Right atrium auricular region (tissue), 2 donors: Measurements from ENCODE around the gene PRSS53. TPM values are rescaled to one million over a fixed set of nuclear protein-coding genes. Genes with fewer than 3 reads are reported as not detected.

Source experiments
- DNase-seq: peaks from one replicate; pipeline ENCODE4 v3.0.0-alpha.2; 2019; ENCODE audit warnings: low spot score
- H3K27ac ChIP-seq, 2 donors: fragments of 200-600 bp; sonication (generic); 1 replicate in 1 of 2; 2 replicates in 1 of 2; pipeline ENCODE4 v1.5.1; 2016 to 2019
- H3K27me3 ChIP-seq, 2 donors: fragments of 200-600 bp; sonication (generic); one replicate each; pipeline versions ENCODE4 v1.5.1 to v1.6.0; 2017 to 2019
- H3K36me3 ChIP-seq: fragments of 200-600 bp; sonication (generic); one replicate; pipeline ENCODE4 v1.5.1; 2016
- H3K4me1 ChIP-seq, 2 donors: fragments of 200-600 bp; sonication (generic); one replicate each; pipeline versions ENCODE4 v1.5.1 to v1.6.0; 2017 to 2019
- H3K4me3 ChIP-seq, 2 donors: fragments of 200-600 bp; sonication (generic); 1 replicate in 1 of 2; 2 replicates in 1 of 2; pipeline ENCODE4 v1.5.1; 2017 to 2019; ENCODE audit warnings: mild to moderate bottlenecking in 1 of 2, moderate library complexity in 1 of 2
- H3K9me3 ChIP-seq, 2 donors: fragments of 200-600 bp; sonication (generic); one replicate each; pipeline ENCODE4 v1.5.1; 2019
- CTCF ChIP-seq, 2 donors: fragments of 200-600 bp; sonication (generic); IDR thresholded peaks; one replicate each; pipeline ENCODE4 v1.5.1; 2019; ENCODE audit warnings: antibody characterized with exemption in 2 of 2
- total RNA-seq, 2 donors: library from RNA; depleted of rRNA; stranded (reverse); fragments of >200 nt; gene quantifications; one replicate each; pipeline ENCODE4 v1.1.0, GENCODE V29; 2016

Gene PRSS53
- total RNA-seq, 2 donors from 2014 or later: 0.15 to 0.43 TPM

GRCh38 chr16:31064882-31065461 lies 23.8 kb downstream of the PRSS53 start:
- Histone ChIP-seq H3K36me3 (peaks cover 25% of the 10 kb centered on the region), H3K27ac (peak overlapping the region; percentile 39 to 74), H3K4me3 (no peak overlapping the region), H3K27me3 (no peaks in the 10 kb centered on the region), H3K9me3 (no peaks in the 10 kb centered on the region), H3K4me1 (peaks cover 0 to 15% of the 10 kb centered on the region in 2 donors)
- peak; percentile 88 for DNase-seq
- no peak for TF ChIP-seq CTCF (IDR thresholded peaks at IDR 0.05)

GRCh38 chr16:31063843-31064611 lies 24.7 kb downstream of the PRSS53 start:
- Histone ChIP-seq H3K27ac (peak overlapping the region; percentile 39 to 74), H3K4me1 (peaks cover 0 to 15% of the 10 kb centered on the region in 2 donors), H3K36me3 (peaks cover 25% of the 10 kb centered on the region), H3K9me3 (no peaks in the 10 kb centered on the region), H3K4me3 (no peak overlapping the region), H3K27me3 (no peaks in the 10 kb centered on the region)
- TF ChIP-seq CTCF (IDR thresholded peaks at IDR 0.05): no peak
- DNase-seq: no peak

GRCh38 chr16:31063495-31063842 lies 25.3 kb downstream of the PRSS53 start:
- H3K4me3 ChIP-seq: no peak overlapping the region
- TF ChIP-seq CTCF (IDR thresholded peaks at IDR 0.05): no peak

GRCh38 chr16:31061813-31062440 lies 26.8 kb downstream of the PRSS53 start:
- H3K4me3 ChIP-seq: no peak overlapping the region
- no peaks in the 10 kb centered on the region for H3K27me3 ChIP-seq
- no peak for DNase-seq
- H3K4me1 ChIP-seq: peaks cover 0 to 15% of the 10 kb centered on the region in 2 donors
- H3K36me3 ChIP-seq: peaks cover 25% of the 10 kb centered on the region
- H3K27ac ChIP-seq: no peak overlapping the region
- no peaks in the 10 kb centered on the region for H3K9me3 ChIP-seq
- no peak for TF ChIP-seq CTCF (IDR thresholded peaks at IDR 0.05)

More at GRCh38 chr16:31063495-31063842, 25.3 kb downstream of the PRSS53 start:
- Histone ChIP-seq H3K27me3 (no peaks in the 10 kb centered on the region), H3K36me3 (peaks cover 25% of the 10 kb centered on the region), H3K27ac (no peak overlapping the region), H3K9me3 (no peaks in the 10 kb centered on the region), H3K4me1 (peaks cover 0 to 15% of the 10 kb centered on the region in 2 donors)
- DNase-seq: no peak

GRCh38 chr16:31061126-31061812 lies 27.5 kb downstream of the PRSS53 start:
- no peak for TF ChIP-seq CTCF (IDR thresholded peaks at IDR 0.05)
- Histone ChIP-seq H3K4me1 (peaks cover 0 to 15% of the 10 kb centered on the region in 2 donors), H3K27ac (no peak overlapping the region), H3K27me3 (no peaks in the 10 kb centered on the region), H3K9me3 (no peaks in the 10 kb centered on the region), H3K4me3 (no peak overlapping the region), H3K36me3 (peaks cover 25% of the 10 kb centered on the region)
- DNase-seq: no peak
